ENCODE data around the gene LIX1L.

- TF ChIP-seq, protein P1, sequence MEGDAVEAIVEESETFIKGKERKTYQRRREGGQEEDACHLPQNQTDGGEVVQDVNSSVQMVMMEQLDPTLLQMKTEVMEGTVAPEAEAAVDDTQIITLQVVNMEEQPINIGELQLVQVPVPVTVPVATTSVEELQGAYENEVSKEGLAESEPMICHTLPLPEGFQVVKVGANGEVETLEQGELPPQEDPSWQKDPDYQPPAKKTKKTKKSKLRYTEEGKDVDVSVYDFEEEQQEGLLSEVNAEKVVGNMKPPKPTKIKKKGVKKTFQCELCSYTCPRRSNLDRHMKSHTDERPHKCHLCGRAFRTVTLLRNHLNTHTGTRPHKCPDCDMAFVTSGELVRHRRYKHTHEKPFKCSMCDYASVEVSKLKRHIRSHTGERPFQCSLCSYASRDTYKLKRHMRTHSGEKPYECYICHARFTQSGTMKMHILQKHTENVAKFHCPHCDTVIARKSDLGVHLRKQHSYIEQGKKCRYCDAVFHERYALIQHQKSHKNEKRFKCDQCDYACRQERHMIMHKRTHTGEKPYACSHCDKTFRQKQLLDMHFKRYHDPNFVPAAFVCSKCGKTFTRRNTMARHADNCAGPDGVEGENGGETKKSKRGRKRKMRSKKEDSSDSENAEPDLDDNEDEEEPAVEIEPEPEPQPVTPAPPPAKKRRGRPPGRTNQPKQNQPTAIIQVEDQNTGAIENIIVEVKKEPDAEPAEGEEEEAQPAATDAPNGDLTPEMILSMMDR (conservative IDR thresholded peaks at IDR 0.05 in 1 of 2, IDR thresholded peaks at IDR 0.05 in 1 of 2; ENCODE audit: low read depth in 1 of 2, low read length in 2 of 2) = no peak
- no peak for TF ChIP-seq EZH2 (IDR thresholded peaks at IDR 0.05; ENCODE audit: low read length, missing control alignments)
Measured at GRCh38 chr1:145987926-145988325, 30.1 kb upstream of the LIX1L start.
